Limb (tissue), 2 donors: ENCODE data around the gene ITGB1BP1.

Experiments used
- DNase-seq, 2 donors: peaks; one replicate each; pipeline ENCODE4 v3.0.0-alpha.2; 2016; ENCODE audit errors: extremely low spot score in 2 of 2

ITGB1BP1 gene

DNA sequence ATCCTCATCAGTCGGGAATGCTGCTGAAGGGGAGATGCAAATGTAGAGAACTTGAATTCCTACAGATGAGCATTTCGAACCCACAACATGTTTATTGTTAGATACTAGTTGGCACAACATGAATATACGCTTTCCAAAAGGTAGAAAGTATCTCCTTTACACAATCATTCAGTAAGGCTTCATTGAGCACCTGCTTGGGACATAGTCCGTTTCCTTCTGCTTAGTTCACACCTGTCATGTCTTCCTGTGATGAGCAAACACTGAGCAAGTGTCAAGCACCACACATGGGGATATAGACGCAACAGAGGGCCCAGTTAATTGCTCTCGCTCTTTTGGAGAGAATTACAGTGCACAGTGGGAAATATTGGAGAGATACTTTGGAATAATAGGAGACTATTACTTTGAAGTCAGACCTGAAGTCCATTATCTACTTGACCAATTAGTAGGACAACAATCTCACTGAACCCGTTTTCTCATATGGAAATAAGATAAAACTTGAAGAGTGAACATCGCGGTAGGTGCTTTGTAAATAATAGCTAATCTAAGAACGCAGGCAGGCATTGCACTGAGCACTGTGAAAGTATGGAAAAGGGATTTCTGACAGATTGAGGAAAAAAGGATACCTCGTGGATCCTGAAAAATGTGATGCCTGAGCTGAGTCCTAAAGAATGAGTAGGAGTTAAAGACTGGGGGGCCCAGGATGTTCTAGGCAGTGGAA is 1.3 kb upstream of the ITGB1BP1 start:
- no peak for DNase-seq

DNA sequence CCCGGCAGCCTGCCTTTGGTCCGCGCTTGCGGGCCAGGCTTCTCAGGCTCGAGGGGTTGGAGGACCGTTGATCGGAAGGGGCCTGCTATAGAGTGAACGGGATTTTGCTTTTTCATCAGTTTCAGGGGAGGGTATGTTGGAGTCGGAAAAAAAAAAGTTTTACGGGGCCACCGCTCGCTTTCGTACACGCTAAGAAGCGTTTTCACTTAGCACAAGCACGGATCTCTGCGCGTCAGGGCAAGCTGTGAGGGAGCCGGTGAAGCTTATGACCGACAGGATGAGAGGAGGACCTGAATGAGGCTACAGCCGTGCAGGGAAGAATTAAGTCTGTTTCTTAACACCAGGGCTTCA is 569 bp upstream of the ITGB1BP1 start:
- DNase-seq = no peak

DNA sequence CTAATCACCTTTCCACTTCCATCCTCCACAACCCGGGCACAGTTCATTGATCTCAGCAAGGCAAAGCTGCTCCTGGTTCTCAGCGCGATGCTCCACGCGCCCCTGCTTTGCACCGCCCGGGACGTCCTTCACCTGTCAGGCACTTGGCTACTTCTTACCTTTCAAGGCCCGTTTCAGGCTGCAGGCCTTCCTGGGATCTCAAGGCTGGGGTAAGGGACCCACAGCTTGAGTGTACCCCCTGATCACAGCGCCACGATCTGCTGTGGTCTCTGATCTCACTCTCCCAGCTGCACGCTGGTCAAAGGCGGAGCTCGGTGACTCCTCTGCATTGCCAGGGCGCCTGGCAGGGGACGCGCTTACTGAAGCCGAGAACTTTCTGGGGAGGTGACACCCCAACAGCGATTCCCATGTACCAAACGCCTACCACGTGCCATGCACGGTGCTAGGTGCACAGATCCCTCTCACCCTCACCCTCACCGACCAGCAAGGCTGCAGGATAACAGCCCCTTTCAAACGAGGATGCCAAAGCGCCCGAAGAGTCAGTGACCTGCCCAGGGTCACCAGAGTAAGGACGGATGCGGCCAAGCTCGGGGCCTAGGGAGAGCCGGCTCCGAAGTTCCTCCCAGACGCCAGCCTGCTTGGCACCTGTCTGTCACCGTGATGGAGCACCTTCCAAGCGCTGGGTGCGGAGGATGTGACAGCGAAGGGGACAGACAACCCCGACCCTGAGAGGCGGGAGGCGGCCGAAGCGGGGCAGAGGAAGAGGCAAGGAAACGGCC is 818 bp downstream of the ITGB1BP1 start:
- DNase-seq = no peak

DNA sequence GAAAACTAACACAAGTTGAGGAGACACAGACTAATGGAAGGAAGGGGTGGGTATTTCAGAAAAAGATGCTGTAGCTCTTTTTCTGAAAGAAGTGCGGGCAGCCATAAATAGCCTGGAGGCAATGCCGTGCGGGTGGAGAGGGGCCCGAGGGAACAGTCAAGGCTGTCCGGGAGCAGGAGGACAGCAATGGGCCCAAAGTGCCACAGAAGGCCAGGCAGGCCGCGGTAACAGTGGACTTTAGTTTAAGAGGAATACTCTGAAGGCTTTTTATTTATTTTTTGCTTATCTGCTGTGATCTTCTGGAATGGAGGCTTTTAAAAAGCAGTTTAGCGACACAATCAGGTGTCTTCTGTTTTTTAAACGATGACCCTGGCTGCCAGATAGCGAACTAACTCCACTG is 2.8 kb downstream of the ITGB1BP1 start:
- DNase-seq = no peak

DNA sequence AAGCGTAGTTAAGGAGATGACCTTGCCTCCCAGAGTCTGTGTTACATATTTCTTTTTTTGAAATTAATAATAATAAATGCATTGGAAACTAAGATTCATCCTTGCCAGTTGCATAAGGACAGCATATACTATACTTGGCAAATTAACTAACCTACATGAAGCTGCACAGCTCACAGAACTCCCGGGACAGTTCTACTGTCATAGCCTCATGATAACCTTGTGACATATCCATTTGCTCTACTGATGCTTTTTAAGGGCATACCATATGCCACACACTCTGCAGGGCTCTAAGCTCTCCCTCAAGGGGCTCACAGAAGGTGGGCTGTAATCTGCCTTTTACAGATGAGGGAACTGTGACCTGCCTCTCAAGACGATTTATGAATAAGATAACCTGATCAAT is 3.8 kb downstream of the ITGB1BP1 start:
- no peak for DNase-seq

DNA sequence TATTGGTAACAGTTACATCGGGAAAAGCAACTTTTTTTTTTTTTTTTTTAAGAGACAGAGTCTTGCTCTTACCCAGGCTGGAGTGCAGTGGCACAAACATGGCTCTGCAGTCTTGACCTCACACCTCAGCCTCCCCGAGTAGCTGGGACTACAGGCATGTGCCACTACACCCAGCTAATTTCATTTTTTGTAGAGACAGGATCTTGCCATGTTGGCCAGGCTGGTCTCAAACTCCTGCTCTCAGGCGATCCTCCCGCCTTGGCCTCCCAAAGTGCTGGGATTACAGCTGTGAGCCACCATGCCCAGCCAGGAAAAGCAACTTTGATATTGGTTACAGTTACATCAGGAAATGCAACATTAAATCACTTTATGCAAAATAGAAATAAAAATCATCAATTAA is 4.6 kb downstream of the ITGB1BP1 start:
- DNase-seq = no peak

DNA sequence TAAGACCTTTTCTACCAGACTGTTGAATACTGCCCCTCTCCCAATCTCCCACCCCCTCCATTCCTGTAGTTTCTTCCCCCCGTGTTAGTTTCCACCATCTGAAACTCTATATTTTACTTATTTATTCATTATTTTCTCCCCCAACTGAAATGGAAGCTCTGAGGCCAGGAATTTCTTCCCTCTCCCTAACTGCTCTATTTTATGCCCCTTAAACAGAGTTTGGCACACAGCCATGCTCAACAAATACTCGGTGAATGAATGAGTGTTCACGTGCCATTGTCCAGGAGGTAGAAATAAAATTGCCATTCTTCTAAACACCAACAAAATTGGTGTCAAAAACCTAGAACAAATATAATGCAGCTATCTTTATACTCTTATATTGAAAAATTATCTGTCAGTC is 5.6 kb downstream of the ITGB1BP1 start:
- DNase-seq = no peak

DNA sequence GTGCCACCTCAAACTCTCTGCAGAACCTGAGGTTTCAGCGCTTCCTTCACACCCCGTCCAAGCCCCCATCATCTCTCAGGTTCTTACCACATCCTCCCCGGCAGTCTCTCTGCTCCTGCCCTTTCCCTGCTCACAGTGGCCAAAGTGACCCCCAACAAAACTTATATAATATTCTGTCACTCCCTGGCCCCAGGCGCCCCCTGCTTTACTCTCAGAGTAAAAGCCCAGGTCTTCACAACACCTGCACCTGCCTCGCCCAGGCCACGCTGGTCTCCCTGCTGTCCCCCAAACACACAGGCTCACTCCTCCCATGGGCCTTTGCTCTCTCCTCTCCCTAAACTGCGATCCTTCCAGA is 6.4 kb downstream of the ITGB1BP1 start:
- DNase-seq = no peak

DNA sequence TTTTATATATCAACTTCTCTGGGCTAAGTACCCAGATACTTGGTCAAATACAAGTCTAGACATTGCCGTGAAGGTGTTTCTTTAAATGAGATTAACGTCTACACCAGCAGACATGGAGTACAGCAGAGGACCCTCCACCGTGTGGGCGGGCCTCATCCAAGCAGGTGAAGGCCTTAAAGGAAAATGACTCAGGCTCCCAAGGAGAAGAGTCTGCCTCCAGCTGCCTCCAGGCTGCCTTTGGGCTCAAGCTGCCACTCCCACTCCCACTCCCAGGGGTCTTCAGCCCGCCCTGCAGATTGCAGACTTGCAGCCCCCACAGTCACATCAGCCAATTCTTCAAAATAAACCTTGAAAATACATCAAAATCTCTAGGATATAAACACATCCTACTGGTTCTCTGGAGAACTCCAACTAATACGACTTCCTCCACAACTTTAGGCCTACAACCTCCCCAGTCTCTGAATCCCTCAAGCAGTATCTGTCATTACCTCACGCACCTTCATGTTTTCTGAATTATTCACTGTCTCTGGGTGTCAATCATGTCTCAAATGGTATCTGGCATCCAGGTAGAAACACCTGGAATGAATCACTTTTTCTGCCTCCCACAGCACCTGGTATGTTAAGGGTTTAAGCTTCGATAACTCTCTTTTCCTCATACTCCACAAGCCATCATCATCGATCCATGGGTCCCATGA is 6.9 kb downstream of the ITGB1BP1 start:
- DNase-seq = no peak

DNA sequence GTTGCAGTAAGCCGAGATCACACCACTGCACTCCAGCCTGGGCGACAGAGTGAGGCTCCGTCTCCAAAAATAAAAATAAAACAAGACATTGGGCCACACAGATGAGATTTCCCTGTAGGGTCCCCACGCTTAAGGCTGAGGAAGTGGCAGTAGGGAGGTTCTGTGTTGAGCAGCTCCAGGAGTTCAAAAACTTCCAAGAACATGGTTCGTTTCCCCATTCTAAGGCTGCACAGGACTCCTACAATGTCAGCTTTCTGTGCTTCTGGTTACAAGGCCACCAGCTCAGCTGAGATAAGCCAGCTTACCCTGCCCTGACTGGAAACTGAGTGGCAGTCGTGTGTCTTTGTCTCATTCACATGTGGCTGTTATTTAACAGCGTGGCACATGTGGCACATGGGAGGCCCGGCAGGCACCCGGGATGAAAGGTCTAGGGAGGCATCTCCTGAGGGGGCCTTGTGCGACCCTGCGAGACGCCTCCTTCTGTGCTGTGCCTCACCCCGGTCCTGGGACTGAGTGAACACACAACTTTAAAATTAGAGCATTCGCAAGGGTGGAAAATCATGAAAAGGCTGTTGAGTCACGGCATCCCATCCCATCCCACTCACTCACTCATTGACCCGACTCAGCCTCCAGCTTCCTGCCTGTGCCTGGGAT is 7.7 kb downstream of the ITGB1BP1 start:
- DNase-seq = no peak

DNA sequence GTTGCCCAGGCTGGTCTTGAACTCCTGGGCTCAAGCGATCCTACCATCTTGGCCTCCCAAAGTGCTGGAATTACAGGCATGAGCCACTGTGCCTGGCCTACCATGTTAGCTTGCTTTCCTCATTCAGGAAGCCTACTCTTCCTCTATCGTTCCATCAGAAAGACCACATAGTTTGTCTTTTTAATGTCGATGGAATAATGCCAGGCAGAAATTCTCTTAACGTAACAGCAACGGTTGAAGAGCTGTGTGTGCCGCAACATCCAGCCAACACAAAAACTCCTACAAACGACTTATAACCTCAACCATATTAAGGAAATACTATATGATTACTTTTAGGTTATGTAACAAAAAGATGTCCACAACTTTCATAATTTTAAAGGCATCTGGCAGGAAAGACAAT is 10.5 kb downstream of the ITGB1BP1 start:
- DNase-seq = no peak

DNA sequence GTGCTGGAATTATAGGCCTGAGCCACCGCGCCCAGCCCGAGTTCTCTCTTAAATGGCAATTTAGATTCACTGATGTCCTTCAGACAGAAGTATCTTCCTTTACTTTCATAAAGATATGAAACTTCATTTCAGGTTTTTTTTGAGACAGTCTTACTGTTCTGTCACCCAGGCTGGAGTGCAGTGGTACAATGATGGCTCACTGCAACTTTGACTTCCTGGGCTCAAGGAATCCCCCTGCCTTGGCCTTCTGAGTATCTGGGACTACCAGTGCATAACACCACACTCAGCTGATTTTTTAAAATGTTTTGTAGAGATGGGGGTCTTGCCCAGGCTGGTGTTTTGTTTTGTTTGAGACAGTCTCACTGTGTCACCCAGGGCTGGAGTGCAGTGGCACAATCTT is 13.2 kb downstream of the ITGB1BP1 start:
- no peak for DNase-seq

DNA sequence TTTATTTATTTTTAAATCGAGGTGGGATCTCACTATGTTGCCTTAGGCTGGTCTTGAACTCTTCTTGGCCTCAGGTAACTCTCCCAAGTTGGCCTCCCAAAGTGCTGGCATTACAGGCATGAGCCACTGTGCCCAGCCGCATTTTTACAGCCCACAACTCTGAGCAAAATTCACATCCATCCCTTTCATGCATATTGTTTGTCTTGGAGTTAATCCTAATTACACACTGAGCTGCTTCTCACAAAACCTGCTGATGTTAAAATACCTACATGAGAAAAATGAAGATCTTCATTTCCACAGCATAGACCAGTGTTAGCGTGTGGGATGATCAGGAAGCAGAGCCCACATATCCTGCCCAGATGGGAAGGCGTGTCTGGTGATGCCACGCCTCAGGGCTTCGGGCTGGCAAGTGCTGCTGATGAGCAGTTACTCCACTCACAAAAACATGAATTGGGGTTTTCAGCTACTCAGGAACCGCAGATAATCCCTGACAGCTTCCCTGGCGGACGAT is 14.6 kb downstream of the ITGB1BP1 start:
- no peak for DNase-seq

DNA sequence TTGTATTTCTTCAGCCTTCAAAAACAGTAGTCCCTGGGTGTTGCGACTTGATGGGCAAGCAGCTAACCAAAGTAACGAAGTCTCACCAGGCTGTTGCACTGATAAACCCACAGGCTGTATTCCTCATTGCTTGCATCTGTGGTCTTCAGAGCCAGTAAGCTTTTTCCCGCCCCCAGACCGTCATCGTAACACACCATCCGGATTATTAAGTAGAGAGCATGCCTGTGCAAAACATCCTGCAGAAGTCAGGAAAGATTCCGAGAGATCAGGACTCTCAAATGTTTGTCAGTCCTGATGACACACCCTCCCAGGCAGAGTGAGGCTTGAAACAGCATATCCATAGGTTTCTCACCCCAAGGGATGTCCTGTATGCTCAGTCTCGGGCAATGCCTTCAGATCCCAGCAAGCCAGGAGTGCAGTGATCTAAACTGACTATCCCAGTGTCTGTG is 15.9 kb downstream of the ITGB1BP1 start:
- no peak for DNase-seq

DNA sequence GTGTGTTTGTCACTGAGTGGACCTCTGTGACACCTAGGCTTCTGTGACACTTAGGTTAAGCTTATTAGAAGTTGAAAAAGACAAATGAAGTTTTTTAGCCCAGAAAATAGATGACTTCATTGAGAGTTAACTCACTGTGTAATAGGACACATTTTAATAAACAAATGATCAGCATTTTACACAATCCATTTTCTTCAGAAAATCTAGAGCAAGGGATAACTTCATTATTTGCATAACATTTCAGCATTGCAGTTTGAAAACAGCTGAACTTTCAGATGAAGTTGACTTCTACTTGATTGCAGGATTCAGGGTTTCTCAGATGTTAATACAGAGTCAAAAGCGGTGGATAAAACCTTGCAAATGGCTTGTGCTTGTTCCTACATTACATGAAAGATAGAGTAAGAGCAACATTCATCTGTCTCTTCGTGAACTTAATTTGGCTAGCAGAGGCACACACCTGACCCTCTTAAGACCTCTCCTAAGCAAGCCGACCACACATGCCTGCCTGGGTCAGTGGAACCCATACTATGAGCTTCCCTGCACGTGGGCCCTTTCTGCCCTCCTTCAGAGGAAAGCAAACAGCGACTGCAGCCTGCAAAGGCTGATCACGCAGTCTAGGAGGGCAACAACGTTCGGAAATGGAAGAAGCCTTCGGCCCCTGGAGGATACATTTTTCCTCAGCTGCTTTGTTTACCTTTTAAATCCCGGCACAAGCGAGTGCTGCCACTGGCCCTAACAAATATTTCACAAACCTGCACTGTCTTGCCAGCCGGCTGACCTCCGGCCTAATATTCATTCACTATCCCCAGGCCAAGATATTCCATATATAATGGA is 16.6 kb downstream of the ITGB1BP1 start:
- no peak for DNase-seq

DNA sequence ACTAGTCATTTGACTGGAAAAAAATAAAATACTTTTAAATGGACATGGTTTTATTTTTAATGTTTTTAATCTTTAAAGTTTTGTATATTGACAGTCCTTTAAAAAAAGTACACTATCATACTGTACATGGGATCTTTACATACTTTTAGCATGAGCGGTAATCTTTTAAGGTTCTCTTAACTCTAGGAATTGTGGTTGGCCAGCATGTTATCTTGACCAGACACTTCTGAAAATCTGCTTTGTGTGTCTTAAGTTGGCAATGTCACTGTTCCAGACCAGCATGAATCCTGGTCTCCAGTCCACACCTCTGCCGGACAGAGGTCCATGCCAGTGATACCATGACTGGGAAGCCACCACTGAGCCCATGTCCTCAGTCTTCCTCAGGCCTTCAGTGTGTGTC is 17.7 kb downstream of the ITGB1BP1 start:
- no peak for DNase-seq

DNA sequence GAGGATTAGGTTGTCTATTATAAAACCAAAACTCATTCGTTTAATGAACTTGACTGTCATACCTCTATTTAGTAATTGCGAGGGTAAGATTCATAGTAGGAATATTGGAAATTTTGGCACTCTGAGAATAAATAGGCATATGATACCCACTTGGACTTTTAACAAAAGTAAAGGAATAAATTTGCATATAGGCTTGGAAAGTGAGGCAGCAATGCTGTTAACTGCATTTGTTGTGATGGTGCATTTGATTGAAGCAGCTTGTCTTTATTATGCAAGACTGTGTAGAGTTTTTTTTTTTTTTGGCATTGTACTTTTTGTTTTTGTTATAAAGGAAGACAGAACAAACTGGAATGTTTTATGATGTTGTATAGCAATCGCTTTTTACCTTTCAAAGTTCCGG is 18.9 kb downstream of the ITGB1BP1 start:
- no peak for DNase-seq

DNA sequence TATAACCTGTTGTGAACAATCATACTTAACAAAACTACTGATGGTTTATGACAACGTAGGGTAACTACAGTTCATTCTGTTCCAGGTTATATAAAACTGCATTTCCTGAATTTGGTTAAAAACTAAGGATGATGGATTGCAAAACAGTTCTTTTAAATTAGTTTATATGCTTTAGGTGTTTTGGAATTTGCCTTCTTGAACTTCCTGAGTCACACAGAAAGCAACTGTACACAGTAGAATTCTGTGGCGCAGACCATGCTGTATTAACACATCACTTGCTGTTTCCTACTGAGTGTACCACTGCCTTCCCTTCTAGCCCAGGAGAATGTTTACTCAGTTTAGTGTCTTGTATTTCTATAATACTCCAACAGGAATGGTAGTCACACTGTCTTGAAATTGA is 19.4 kb downstream of the ITGB1BP1 start:
- no peak for DNase-seq

DNA sequence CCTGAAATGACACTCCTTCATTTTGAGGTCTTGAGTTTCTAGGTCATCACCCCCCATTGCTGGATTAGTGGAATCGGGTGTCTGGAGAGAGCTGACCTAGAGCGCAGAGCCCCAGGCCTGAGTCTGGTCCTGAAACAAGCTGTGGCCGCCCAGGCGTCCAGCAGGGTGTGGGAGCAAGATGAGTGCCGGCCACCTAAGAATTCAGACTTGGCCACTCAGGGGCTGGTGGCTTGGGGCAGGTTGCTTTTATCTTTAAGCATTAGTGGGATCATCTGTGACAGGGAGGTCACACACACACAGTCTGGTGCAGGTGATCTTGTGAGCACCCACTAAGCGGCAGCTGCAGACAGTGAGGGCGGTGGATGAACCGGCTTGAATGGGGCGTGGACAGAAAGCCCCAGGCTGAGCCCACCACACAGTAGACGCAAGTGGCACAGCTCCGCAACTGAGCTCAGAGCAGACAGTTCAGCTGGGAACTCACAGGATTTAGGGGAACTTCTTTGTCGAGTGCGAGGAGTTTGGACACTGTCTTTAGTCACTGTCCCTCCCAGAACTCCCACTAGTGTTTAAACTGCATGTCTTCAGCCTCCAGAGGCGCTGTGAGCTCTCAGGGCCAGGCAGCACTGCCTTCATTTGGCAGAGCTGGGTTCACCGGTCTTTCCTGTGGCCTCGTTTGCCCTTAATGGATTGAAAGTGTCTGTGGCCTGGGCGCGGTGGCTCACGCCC is 21.5 kb downstream of the ITGB1BP1 start:
- DNase-seq = no peak

DNA sequence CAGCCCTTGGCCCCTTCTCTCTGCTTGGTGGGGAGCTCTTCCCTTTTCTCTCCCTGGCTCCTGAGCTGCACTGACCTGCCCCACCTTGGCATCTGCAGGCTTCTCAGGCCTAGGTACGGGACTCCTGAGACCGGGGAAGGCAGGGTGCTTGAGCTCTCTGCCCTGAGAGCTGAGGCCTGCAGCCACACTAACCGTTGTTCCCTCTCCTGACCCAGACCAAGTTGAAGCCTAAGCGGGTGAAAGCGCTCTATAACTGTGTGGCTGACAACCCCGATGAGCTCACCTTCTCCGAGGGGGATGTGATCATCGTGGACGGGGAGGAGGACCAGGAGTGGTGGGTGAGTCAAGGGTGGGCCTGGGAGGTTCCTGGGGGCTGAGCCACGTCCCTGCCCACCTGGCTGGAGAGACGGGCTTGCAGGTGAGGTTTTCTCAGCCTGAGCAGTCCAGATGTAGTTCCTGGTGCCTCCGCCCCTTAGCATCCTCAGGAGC is 22.2 kb downstream of the ITGB1BP1 start:
- DNase-seq = peak in 1 of 2 donors; percentile 18
